Adrenal gland (tissue), 12 donors: ENCODE measurements around the gene VWCE. TPM values are rescaled to one million over a fixed set of nuclear protein-coding genes. Genes with fewer than 3 reads are reported as not detected.

Experiments used
- DNase-seq, 7 donors: peaks; one replicate each; pipeline ENCODE4 v3.0.0-alpha.2; 2019 to 2020
- H3K27ac ChIP-seq, 5 donors: fragments of 200-600 bp; sonication (generic) in 4 of 5; 1 replicate in 3 of 5; 2 replicates in 2 of 5; pipeline versions ENCODE4 v1.5.1 to v1.8.0; 2016 to 2020; ENCODE audit warnings: mild to moderate bottlenecking in 1 of 5
- H3K27me3 ChIP-seq: fragments of 200-600 bp; 2 replicates; pipeline ENCODE4 v1.8.0; 2021
- H3K36me3 ChIP-seq, 2 donors: fragments of 200-600 bp; replicated peaks in 1 of 2; 1 replicate in 1 of 2; 2 replicates in 1 of 2; pipeline versions ENCODE4 v1.5.1 to v1.8.0; 2018 to 2022
- H3K4me1 ChIP-seq, 2 donors: fragments of 200-600 bp; replicated peaks in 1 of 2; 1 replicate in 1 of 2; 2 replicates in 1 of 2; pipeline versions ENCODE4 v1.5.1 to v1.8.0; 2018 to 2021
- H3K4me3 ChIP-seq, 4 donors: fragments of 200-600 bp; sonication (generic) in 3 of 4; one replicate each; pipeline ENCODE4 v1.5.1; 2016 to 2018
- H3K9me3 ChIP-seq, 3 donors: fragments of 200-600 bp; sonication (generic) in 1 of 3; replicated peaks in 1 of 3; 1 replicate in 2 of 3; 2 replicates in 1 of 3; pipeline versions ENCODE4 v1.5.1 to v1.8.0; 2016 to 2021
- CTCF ChIP-seq, 6 experiments: fragments of 450-650 bp in 4 of 6; fragments of 200-600 bp in 2 of 6; sonication (generic) in 1 of 6; IDR thresholded peaks; 1 replicate in 5 of 6; 2 replicates in 1 of 6; pipeline versions ENCODE4 v1.5.1 to v1.8.0; 2016 to 2021; ENCODE audit warnings: antibody characterized with exemption in 6 of 6, mild to moderate bottlenecking in 2 of 6, moderate library complexity in 1 of 6
- POLR2A ChIP-seq, 2 donors: fragments of 450-650 bp; IDR thresholded peaks; one replicate each; pipeline ENCODE4 v1.6.1; 2017; ENCODE audit warnings: antibody characterized with exemption in 2 of 2, mild to moderate bottlenecking in 2 of 2, moderate library complexity in 1 of 2
- WGBS, 4 donors: extraction: QIAGEN DNeasy Blood & Tissue Kit in 2 of 4; methylation state at CpG; one replicate each; pipeline versions ENCODE4 v1.1.5 to v1.1.7; 2013 to 2017; 5-methylcytosine and 5-hydroxymethylcytosine counted together
- intact Hi-C, 2 donors: fragments of 100-400 bp; cut with DNase I; formaldehyde crosslinking; loops; one replicate each; pipeline versions ENCODE4 v1.14.1 to v1.15.0; 2022 to 2023
- polyA plus RNA-seq, 3 donors: library from polyadenylated mRNA; stranded (reverse); fragments of 200-250 nt in 2 of 3; fragments of 350-450 nt in 1 of 3; fragmentation: Illumina TruSeq in 1 of 3; extraction: RNeasy Lipid Tissue Mini Kit (QIAGEN cat#74804) in 1 of 3; gene quantifications; one replicate each; pipeline ENCODE4 v1.2.3, GENCODE V29; 2013 to 2014
- total RNA-seq, 9 donors: library from RNA; depleted of rRNA in 4 of 9; stranded (reverse); fragments of >200 nt in 4 of 9; fragments of 120-200 nt in 1 of 9; fragmentation: NEBNext Ultra II Directional in 1 of 9; extraction: Animal tissue kit (Norgen Biotek cat#: 25700) in 1 of 9; gene quantifications; one replicate each; pipeline versions ENCODE4 v1.1.0 to v1.2.4, GENCODE V29; 2013 to 2023
- donor health status: healthy with polysubstance abuse.
- donor health status: Bipolar disorder and iron deficiency.
- donor health status: DM: yes; HTN: yes; CAD: no.
- donor health status: DM: no; HTN: no; CAD: no.
- donor health status: DM: no; HTN: no; CAD: no.
- donor health status: DM: yes; HTN: yes; CAD: no.

VWCE gene
- total and polyA plus RNA-seq, 12 donors, result 0.55 to 5.8 (median 2.5) TPM

- no peak for TF ChIP-seq CTCF (IDR thresholded peaks at IDR 0.05)
- WGBS, 4 donors, result 90 to 95% (median 92%) methylated on average over 6 to 15 of the region's 15 CpGs
- Histone ChIP-seq H3K36me3 (peaks cover 0 to 18% of the 10 kb centered on the region in 2 donors), H3K4me3 (no peak overlapping the region), H3K27me3 (no peaks in the 10 kb centered on the region), H3K4me1 (peaks cover 25 to 37% of the 10 kb centered on the region in 2 donors), H3K27ac (no peak overlapping the region), H3K9me3 (no peaks in the 10 kb centered on the region)
- DNase-seq, result peak in 1 of 7 donors; percentile 20
- intact Hi-C loops, result loop anchor here (2.0 kb wide), 1 partner anchor 47 kb away; no protein-coding TSS in a partner anchor
Observed at GRCh38 chr11:61337706-61338470, 42.8 kb upstream of the VWCE start.

GRCh38 chr11:61336171-61336935 lies 41.2 kb upstream of the VWCE start:
- intact Hi-C loops, result loop anchor here (2.0 kb wide), 1 partner anchor 48 kb away; no protein-coding TSS in a partner anchor
- TF ChIP-seq CTCF (IDR thresholded peaks at IDR 0.05) (peak; percentile 97 to 99 (median 99)), POLR2A (IDR thresholded peaks at IDR 0.05) (no peak)
- peaks cover 0 to 14% of the 10 kb centered on the region in 2 donors for H3K36me3 ChIP-seq
- no peaks in the 10 kb centered on the region for H3K9me3 ChIP-seq
- H3K4me1 ChIP-seq, result peaks cover 32 to 42% of the 10 kb centered on the region in 2 donors
- H3K27me3 ChIP-seq, result no peaks in the 10 kb centered on the region
- 28 to 34% (median 29%) methylated on average over 8 of the region's 8 CpGs for whole genome bisulfite sequencing, 4 donors
- H3K4me3 ChIP-seq, result no peak overlapping the region
- H3K27ac ChIP-seq, result peak overlapping the region; percentile 82 to 98 (median 92)
- DNase-seq, result peak; percentile 76 to 91 (median 86)

- intact Hi-C loops, result no loop called here
- peak overlapping the region; percentile 82 to 98 (median 92) for H3K27ac ChIP-seq
- H3K4me3 ChIP-seq, result no peak overlapping the region
- TF ChIP-seq CTCF (IDR thresholded peaks at IDR 0.05), result no peak
- TF ChIP-seq POLR2A (IDR thresholded peaks at IDR 0.05), result no peak
- H3K4me1 ChIP-seq, result peaks cover 42 to 53% of the 10 kb centered on the region in 2 donors
- WGBS, 4 donors, result 38 to 67% (median 56%) methylated on average over 1 of the region's 1 CpG
- no peaks in the 10 kb centered on the region for H3K9me3 ChIP-seq
- no peaks in the 10 kb centered on the region for H3K27me3 ChIP-seq
- H3K36me3 ChIP-seq, result peaks cover 0 to 14% of the 10 kb centered on the region in 2 donors
- peak in 2 of 7 donors; percentile 46 to 55 for DNase-seq
Observed at GRCh38 chr11:61335355-61335710, 40.2 kb upstream of the VWCE start.
